ENCODE measurements around the gene GPR135. TPM values are rescaled to one million over a fixed set of nuclear protein-coding genes. Genes with fewer than 3 reads are reported as not detected.

Gene GPR135, protein sequence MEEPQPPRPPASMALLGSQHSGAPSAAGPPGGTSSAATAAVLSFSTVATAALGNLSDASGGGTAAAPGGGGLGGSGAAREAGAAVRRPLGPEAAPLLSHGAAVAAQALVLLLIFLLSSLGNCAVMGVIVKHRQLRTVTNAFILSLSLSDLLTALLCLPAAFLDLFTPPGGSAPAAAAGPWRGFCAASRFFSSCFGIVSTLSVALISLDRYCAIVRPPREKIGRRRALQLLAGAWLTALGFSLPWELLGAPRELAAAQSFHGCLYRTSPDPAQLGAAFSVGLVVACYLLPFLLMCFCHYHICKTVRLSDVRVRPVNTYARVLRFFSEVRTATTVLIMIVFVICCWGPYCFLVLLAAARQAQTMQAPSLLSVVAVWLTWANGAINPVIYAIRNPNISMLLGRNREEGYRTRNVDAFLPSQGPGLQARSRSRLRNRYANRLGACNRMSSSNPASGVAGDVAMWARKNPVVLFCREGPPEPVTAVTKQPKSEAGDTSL
- total RNA-seq (2014; rRNA removed; shearing (Covaris generic)) = 6.7 and 9.1 TPM in 2 replicates
- 9.7 and 16.1 TPM in 2 replicates for polyA plus RNA-seq (2014; cell fraction: nucleus; rRNA removed)

DNA sequence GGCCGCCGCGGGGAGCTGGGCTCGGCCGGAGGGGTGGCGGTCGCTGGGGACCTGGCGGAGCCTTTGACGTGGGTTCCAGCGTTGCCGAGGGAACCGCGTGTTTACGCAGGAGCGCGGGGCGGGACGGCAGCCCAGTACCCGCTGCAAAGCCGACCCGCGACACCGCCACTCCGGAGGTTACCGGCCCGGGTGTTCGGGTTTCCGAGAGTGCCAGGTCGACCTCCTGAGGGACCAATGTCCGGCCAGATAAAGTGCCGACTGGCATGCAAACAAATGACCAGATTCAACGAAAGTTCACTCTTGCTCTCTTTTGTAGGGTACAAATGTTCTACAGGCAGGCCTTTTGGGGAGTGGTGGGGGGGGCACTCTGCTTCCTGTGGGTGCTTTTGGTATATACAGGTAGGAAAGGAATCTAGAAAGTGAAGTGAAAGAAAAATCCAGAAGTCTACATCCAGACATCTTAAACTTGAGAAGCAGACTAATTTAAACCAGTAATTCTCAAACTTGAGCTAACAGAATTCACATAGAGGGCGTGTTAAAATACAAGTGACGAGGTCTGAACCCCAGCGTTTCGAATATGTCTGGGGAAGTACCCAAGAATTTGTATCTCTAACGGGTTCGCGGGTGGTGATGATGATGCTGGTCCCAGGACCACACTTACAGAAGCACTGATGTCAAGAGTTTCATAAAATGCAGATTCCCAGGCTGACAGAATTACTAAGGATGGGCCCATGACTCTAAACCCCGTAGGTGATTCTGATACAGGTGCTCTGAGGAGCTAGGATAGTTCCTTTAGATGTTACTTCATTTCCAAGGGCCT lies at the start of gene GPR135:
Gene GPR135, minus strand, starts transcription at position 65 of the 820 bp plus-strand sequence. CDS start 154 bp downstream, outside the sequence.
- DNase-seq (ENCODE audit: extremely low read depth, low read depth) = no peak

DNA sequence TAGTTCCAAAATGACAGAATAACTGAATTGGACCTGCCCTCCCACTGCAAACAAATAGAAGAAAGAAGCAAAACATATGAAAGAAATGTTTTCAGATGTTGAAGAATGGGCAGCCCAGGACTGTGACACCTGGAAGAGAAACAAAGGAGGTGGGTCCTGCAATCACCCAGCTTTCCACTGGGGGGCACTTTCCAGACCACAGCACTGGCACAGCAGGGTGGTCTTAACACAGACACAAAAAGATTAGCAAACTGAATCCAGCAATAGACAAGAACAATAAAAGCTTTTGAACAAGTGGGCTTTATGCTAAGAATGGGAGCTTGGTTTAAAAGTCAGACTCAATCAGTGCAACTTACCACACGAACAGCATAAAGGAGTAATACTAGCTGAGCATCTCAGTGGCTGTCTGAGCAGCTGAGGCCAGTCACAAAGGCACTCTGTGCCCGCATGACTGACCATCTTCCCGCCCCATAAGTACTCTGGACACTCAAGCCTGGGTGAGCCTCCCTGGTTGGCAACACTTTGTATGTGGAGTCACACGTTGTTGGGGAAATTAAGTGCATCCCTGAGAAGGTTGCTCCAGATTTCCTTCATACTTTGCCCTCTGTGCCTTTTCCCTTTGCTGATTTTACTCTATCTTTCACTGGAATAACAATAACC lies 46.9 kb upstream of the GPR135 start:
- DNase-seq (ENCODE audit: extremely low read depth, low read depth) = no peak

DNA sequence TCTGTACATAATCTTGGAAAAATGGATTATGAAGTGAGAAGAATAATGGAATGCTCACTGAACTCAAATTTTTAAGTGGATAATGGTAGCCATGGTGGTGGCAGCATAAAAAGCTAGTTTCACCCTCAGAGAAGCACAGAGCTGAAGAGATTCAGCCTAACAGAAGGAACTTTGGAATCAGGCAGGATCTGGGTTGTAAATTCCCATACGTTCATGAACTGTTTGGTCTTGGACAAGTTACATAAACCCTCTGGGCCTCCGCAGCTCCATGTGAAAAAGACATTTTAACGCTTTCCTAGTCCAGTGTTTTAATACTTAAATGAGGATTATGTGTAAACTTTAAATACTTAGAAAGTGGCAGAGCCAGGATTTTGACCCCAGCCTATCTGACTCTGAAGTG lies 45.8 kb upstream of the GPR135 start:
- no peak for DNase-seq (ENCODE audit: extremely low read depth, low read depth)

DNA sequence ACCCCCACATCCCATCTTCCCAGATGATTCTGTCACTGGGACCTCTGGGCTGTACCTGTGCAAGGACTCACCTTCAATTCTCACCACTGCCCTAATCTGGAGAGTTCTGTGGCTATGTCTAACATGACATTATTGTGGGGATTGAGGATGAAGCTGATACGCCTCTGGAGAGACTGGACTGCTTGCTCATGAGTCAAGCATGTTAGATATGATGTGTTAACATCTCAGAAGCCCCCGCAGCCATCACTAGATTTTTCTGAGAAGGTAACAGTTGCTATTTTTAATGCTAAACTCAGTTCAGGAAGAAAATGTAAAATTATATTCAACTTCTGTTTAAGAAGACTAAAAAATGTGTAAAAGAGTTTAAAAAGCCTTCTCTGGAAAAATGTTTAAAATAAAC lies 44.8 kb upstream of the GPR135 start:
- DNase-seq (ENCODE audit: extremely low read depth, low read depth) = no peak

DNA sequence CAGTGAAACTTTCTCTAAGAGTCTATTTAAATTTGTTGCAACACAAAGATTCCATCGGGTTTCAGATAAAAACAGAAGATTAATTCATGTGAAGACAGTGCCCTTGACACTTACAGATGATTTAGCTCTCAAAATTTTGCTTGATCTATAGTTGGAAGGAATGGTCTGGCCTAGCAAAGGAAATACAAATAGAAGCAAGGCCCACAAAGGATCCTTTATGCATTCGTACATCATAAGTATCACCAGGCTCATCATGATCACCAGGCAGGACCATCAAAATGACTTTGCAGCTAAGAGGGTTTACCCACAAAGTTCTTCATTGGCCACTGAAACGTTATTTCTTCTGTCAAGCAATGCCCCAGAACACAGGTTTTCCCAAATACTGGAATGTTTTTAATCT lies 43.9 kb upstream of the GPR135 start:
- DNase-seq (ENCODE audit: extremely low read depth, low read depth) = no peak

DNA sequence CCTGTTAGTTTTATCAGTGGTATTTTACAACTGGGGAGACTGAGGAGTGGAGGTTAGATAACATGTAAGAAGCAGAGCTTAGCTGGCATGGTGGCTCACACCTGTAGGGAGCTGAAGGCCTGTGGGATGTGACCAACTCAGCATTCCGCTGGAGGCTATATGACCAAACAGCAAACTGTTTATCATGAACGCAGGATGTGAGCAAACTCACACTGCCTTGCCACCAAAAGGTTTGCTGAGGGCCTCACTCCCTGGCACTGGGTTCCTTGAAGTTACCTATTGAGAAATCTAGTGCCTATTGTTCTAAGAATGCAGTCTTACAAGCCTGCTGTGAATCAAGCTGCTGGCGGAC lies 42.5 kb upstream of the GPR135 start:
- DNase-seq (ENCODE audit: extremely low read depth, low read depth) = peak; percentile 13

DNA sequence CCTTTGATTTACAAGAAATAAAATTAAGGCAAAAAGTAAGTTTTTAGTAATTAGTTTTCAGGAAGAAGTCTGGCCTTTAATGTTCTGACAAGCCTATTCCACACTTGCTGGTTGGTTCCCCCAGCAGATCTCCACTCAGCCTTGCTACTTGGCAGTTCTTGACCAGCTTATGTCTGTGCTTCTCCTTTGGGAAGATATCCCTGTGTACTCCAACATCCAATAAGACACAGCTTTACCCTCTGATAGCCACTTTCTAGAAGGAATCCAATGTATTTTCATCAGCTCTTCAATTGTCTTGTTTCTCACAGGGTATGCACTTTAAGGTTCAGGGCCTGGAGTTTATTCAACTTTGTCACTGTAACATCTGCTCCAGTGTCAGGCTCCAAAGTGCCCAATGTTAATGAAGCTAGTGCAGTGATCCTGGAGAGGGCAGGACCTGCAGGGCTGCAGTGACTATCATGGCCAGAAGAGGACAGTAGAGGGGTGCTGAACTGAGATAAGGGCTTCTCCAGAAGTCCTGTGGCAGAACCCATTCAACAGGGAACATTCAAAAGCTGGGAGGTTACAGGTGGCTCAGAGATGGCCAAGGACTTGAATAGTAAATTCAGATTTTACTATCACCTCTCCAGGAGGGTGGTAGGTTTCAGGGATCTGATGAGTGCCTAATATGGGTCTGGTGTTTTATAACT lies 42.0 kb upstream of the GPR135 start:
- peak; percentile 76 for DNase-seq (ENCODE audit: extremely low read depth, low read depth)

DNA sequence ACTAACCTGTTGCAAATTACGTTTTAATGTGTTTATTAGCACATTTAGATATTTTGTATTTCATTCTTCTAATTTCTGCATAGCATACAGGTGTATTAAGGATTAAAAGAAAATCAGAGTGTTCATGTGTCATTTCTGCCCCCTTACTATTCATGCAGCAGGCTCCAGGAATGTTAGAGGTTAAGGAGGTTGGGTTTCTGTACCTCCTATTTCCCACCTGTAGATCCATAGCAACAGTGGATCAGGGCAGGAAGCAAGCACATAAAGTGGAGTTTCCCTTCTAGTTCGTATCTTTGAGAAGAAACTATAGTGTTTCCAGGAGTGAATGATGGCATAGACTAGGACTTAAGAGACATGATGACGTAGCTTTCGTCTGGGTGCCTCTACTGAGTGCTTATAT lies 38.1 kb upstream of the GPR135 start:
- DNase-seq (ENCODE audit: extremely low read depth, low read depth) = no peak

DNA sequence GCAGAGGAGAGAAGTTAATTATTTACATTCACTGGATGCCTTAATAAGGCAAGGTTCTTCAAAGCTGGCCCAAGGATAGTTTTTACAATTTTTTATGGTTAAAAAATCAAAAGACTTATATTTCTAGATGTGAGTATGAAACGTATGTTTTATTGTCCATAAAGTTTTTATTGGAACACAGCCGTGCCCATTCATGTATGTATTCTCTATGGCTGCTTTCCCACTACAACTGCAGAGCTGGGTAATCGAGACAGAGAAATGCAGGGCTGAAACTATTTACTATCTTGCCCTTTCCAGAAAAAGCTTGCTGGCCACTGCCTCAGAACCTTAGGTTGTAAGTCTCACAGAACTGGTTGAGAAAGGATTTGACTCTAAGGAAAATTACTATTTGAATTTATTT lies 35.6 kb upstream of the GPR135 start:
- no peak for DNase-seq (ENCODE audit: extremely low read depth, low read depth)

DNA sequence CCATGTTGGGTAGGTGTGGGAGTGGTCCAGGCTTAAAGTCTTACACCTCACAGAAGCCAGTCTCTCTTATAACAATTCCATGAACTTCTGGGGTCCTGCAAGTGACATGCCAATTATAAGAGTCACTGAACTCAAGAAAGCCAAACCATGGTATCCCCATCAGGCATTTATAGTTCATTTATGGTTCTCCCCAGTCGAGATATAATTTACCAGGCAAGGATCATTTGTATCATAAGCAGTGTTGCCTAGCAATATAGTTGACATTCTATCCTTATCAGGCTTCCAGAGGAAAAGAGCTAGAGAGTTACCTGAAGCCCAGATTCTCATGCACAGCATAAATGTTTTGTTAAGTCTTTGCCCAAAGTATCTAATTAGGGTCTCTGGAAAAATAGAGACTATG lies 27.2 kb upstream of the GPR135 start:
- no peak for DNase-seq (ENCODE audit: extremely low read depth, low read depth)

DNA sequence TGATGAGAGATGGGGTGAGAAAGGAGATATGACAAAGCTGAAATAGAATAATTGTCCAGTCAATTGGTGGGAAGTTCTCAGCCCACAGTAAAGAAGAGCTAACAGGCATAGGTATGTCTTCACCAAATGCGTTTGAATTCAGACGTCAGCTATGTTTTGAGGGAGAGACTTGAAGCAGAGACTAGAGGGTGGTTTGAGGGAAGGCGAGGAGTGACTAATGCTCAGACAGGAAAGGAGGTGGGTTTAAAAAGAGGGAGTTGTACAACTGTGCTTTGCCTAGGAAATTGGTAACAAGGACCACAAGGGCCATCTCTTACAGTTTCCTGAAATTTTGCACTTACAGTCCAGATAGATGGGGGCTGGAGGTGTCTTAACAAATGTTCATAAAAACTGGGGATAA lies 25.6 kb upstream of the GPR135 start:
- DNase-seq (ENCODE audit: extremely low read depth, low read depth) = no peak

DNA sequence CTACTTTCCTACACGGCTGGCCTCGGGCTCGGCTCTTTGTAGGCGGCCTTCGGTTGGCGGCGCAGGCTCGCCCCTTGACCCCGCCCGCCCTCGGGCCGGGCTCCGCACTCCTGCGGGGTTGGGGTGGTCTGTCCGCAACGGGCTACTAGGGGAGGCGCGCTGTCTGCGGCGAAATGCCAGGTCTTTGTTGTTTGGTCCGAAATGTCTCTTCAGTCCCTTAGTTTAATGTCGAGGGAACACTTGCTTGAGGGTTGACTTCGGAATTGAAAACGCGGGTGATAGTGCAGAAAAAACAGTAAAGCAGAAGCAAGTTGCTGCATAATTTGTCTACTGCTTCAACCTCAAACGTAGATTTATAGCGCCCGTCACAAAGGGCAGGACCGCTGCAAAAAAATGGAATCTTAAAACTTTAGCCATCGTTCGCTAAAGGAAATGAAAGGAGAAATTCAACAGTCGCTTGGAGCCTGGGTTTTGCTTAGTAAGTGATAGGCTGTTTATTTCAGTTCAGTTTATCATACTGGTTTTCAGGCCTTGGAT lies 19.5 kb upstream of the GPR135 start:
- DNase-seq (ENCODE audit: extremely low read depth, low read depth) = peak; percentile 5

DNA sequence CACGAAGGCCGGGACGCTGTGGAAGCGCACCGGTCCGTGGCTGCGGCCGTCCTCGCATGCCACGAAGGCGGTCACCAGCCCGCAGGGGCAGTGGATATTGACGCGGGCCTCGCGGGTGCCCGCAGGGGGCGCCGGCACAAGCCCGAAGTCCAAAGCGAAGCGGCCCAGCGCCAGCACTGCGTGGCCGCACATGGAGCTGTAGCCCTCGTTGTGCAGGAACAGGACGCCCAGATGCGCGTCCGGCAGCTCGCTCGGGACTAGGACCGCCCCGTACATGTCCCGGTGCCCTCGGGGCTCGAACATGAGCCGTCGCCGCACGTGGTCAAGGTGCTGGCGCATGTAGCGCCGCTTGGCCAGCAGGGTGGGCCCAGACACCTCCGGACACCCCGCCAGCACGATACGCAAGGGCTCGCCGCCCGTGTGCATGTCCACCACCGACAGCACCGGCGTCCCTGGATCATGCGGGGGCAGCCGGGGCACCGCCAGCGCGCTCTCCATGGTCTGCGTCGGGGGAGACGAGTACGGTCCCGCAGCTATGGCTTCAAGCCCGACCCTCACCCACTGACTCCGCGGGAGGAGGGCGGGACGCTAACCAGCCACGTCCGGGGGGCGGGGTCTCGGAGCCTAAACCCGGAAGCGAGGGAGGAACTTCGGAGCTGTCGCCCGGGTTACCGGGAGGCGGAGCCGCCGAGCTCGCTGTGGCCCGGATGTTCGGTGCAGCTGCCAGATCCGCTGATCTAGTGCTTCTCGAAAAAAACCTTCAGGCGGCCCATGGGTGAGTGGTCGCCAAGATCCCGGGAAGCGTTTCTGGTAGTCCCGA lies 18.8 kb upstream of the GPR135 start, which contains the start of the genes JKAMP and L3HYPDH:
Gene JKAMP, plus strand, starts transcription at position 699 of the 820 bp plus-strand sequence. Its CDS starts 73 bp downstream, at position 772.
Gene L3HYPDH, minus strand, starts transcription at position 590 of the 820 bp plus-strand sequence. Its CDS starts 92 bp downstream, at position 498.
- peak; percentile 95 for DNase-seq (ENCODE audit: extremely low read depth, low read depth)

DNA sequence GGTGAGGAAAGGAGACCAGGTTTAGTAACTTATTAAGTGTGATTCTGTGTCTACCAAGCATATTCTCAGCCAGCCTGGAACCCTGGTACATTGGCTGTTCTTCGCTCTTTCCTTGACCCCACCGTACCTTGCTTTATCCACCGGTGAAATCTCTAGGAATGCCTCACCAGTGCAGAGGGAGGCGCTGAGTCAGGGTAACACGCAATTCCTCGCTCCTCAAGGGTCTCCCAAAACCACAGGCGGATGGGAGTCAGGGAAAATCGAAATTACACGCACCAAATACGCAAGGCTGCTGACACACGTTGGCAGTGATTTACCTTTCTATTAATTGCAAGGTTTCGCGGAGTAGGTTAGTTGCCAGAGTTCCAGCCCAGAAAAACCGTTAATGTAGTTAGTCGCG lies 18.2 kb upstream of the GPR135 start:
- peak; percentile 49 for DNase-seq (ENCODE audit: extremely low read depth, low read depth)

DNA sequence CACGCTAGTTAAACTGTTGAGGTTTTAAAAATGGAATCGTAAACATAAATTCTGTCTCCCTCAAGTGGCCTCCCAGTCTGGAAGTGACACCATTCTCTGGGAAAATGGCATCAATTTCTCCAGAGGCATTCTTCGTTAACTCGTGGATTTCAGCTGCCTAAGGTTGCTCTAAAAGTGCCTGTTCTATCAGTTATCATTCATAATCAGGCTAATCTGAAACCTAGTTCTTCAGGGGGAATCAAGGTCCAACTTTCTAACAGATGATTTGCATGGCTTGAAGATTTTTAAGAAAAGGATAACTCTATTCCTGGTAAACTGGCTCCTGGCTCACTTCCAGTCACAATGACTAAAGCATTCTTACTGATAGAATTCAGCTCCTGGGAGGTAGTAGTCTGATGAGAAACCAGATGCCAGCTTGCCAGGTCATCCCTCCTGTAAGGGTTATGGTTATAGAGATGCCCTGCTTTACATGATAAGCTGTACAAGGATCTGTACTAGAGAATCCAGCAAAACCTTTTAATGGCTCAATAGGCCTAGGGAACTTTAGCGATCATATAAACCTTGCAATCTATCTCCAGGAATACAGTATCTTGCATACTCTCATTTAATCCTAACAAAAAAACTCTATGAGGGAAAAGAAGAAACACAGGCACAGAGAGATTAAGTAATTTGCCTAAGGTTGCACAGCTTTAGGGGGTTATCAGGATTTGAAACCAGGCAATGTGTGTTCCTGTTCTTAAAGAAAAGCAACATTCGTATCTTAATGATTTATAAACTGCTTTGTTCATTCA lies 17.6 kb upstream of the GPR135 start:
- peak; percentile 86 for DNase-seq (ENCODE audit: extremely low read depth, low read depth)

DNA sequence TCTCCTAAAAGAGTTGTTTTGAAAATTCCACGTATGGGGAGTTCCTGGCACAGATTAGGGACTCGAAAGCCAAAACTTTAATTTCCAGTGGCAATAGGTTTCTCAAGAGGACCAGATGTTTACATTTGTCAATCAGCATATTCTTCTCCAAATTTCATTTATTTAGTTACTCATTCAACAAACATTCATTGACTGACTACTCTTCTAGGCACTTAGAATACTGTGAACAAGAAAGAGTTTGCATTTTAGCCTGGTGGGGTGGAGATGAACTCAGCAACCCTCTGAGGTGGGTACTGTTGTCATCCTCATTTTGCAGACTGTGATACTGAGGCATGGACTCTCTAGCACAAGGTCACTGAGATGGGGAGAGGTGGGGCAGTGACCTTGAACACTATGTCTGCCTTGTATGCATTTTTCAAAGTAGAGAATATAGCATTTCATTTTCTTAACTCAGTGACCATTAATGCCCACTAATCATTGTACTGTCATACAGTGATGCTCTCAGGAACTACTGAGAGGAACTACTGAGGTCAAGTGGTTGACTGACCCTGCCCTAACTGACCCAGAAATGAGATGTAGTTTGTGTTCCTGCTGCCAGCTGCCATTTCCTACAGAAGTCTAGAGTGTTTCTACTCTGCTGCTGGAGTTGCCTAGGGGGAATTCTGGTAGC lies 16.8 kb upstream of the GPR135 start:
- DNase-seq (ENCODE audit: extremely low read depth, low read depth) = peak; percentile 38

DNA sequence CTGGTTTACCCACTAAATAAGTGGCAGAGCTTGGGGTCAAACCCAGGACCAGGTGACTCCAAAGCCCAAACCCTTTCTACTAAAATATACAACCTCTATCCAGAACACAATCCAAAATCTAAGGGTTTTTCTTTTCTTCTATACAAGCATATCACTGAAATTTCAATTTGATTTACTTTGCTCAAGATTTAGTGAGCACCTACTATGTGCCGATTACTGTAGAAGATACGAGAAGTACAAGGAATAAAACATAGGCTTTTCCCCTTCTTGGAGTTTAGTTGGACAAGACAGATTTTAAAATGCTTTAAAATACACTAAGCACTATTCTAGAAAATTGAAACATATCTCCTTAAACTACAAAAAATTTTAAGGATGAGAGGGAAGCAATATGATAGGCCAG lies 16.2 kb upstream of the GPR135 start:
- no peak for DNase-seq (ENCODE audit: extremely low read depth, low read depth)

DNA sequence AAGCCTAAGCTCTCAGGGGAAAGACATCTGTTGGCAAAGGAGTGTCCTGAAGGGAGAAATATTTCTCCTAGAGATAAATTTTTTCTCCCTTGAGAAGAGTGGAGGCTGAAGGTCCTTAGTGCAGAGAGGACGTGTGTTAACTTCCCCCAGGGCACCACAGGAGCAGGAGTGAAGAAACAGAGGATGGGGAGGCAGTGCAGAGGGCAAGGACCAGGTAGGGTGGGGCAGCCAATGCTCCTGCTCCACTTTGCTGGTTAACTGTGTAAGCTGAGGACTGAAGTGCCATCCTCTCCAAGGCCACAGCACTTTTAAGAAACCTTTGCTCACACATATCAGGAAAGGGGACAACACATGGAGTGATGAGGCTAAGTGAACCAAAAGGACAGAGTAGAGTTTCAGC lies 15.0 kb upstream of the GPR135 start:
- DNase-seq (ENCODE audit: extremely low read depth, low read depth) = no peak
